Gastroesophageal sphincter (tissue), 4 donors: Measurements from ENCODE around the gene VRK3. TPM values are rescaled to one million over a fixed set of nuclear protein-coding genes. Genes with fewer than 3 reads are reported as not detected.

Source experiments
- ATAC-seq: fragments of 150-250 bp; one replicate; pipeline ENCODE4 v1.9.1; 2016; ENCODE audit warnings: mild to moderate bottlenecking, moderate library complexity
- H3K27ac ChIP-seq, 4 donors: fragments of 200-600 bp; sonication (generic) in 3 of 4; 1 replicate in 3 of 4; 2 replicates in 1 of 4; pipeline ENCODE4 v1.5.1; 2016 to 2019
- H3K27me3 ChIP-seq: fragments of 200-600 bp; sonication (generic); one replicate; pipeline ENCODE4 v1.5.1; 2019
- H3K36me3 ChIP-seq, 2 donors: fragments of 200-600 bp; sonication (generic); one replicate each; pipeline ENCODE4 v1.5.1; 2019; ENCODE audit warnings: control low read depth in 1 of 2
- H3K4me1 ChIP-seq, 3 donors: fragments of 200-600 bp; sonication (generic); 1 replicate in 2 of 3; 2 replicates in 1 of 3; pipeline ENCODE4 v1.5.1; 2016 to 2019; ENCODE audit warnings: control low read depth in 2 of 3
- H3K4me3 ChIP-seq, 2 donors: fragments of 200-600 bp; sonication (generic); one replicate each; pipeline ENCODE4 v1.5.1; 2019; ENCODE audit warnings: mild to moderate bottlenecking in 1 of 2, moderate library complexity in 1 of 2
- H3K9me3 ChIP-seq, 3 donors: fragments of 200-600 bp; sonication (generic); one replicate each; pipeline ENCODE4 v1.5.1; 2017 to 2019; ENCODE audit warnings: control low read depth in 2 of 3
- CTCF ChIP-seq, 4 experiments: fragments of 200-600 bp in 2 of 4; fragments of 450-650 bp in 2 of 4; sonication (generic) in 1 of 4; IDR thresholded peaks; one replicate each; pipeline ENCODE4 v1.5.1; 2017 to 2019; ENCODE audit warnings: antibody characterized with exemption in 4 of 4, mild to moderate bottlenecking in 2 of 4, moderate library complexity in 2 of 4
- EP300 ChIP-seq: sonication (generic); formaldehyde crosslinking; IDR thresholded peaks from one replicate; pipeline ENCODE4 v1.6.1; 2017; ENCODE audit warnings: antibody characterized with exemption, mild to moderate bottlenecking
- POLR2A ChIP-seq, 2 donors: fragments of 450-650 bp; IDR thresholded peaks; one replicate each; pipeline ENCODE4 v1.6.1; 2017; ENCODE audit warnings: antibody characterized with exemption in 2 of 2, mild to moderate bottlenecking in 2 of 2, moderate library complexity in 1 of 2
- POLR2AphosphoS5 ChIP-seq: sonication (generic); formaldehyde crosslinking; IDR thresholded peaks from one replicate; pipeline ENCODE4 v1.6.1; 2017; ENCODE audit warnings: antibody characterized with exemption
- WGBS, 2 donors: methylation state at CpG; one replicate each; pipeline ENCODE4 v1.1.5; 2018; ENCODE audit warnings: low coverage in 1 of 2; 5-methylcytosine and 5-hydroxymethylcytosine counted together
- total RNA-seq, 4 donors: library from RNA; depleted of rRNA; stranded (reverse); fragments of >200 nt; gene quantifications; one replicate each; pipeline ENCODE4 v1.1.0, GENCODE V29; 2016

Gene VRK3
- total RNA-seq, 4 donors from 2014 or later: 17.5 to 34.3 (median 26.0) TPM

- TF ChIP-seq POLR2A (IDR thresholded peaks at IDR 0.05) (no peak), POLR2AphosphoS5 (no peak), EP300 (no peak), CTCF (IDR thresholded peaks at IDR 0.05) (no peak)
- 70 to 74% methylated on average over 7 of the region's 7 CpGs for WGBS, 2 donors
- Histone ChIP-seq H3K36me3 (peaks cover 0 to 37% of the 10 kb centered on the region in 2 donors), H3K4me3 (no peak overlapping the region), H3K27ac (no peak overlapping the region), H3K27me3 (no peaks in the 10 kb centered on the region), H3K4me1 (peaks cover 0 to 57% (median 7%) of the 10 kb centered on the region in 3 donors), H3K9me3 (no peaks in the 10 kb centered on the region)
- no peak for ATAC-seq
Measured at GRCh38 chr19:50022823-50023222, 2.3 kb downstream of the VRK3 start.

- Histone ChIP-seq H3K4me3 (no peak overlapping the region), H3K27ac (no peak overlapping the region), H3K9me3 (no peaks in the 10 kb centered on the region), H3K36me3 (peaks cover 0 to 60% of the 10 kb centered on the region in 2 donors), H3K27me3 (no peaks in the 10 kb centered on the region), H3K4me1 (peaks cover 0 to 38% (median 0%) of the 10 kb centered on the region in 3 donors)
- TF ChIP-seq EP300 (no peak), CTCF (IDR thresholded peaks at IDR 0.05) (no peak), POLR2AphosphoS5 (no peak), POLR2A (IDR thresholded peaks at IDR 0.05) (no peak)
- 79 to 83% methylated on average over 4 to 5 of the region's 6 CpGs for WGBS, 2 donors
- no peak for ATAC-seq
Measured at GRCh38 chr19:50020481-50020880, 4.7 kb downstream of the VRK3 start.

GRCh38 chr19:50016225-50016807 lies 8.9 kb downstream of the VRK3 start:
- H3K27ac ChIP-seq: no peak overlapping the region
- H3K4me3 ChIP-seq: no peak overlapping the region
- H3K27me3 ChIP-seq: no peaks in the 10 kb centered on the region
- peaks cover 0 to 5% (median 0%) of the 10 kb centered on the region in 3 donors for H3K4me1 ChIP-seq
- ATAC-seq: no peak
- H3K9me3 ChIP-seq: no peaks in the 10 kb centered on the region
- WGBS, 2 donors: 60 to 100% methylated on average over 1 of the region's 1 CpG
- TF ChIP-seq CTCF (IDR thresholded peaks at IDR 0.05) (no peak), POLR2AphosphoS5 (no peak), POLR2A (IDR thresholded peaks at IDR 0.05) (no peak), EP300 (no peak)
- peaks cover 0 to 98% of the 10 kb centered on the region in 2 donors for H3K36me3 ChIP-seq

- WGBS, 2 donors: 36 to 56% methylated on average over 5 to 7 of the region's 10 CpGs
- Histone ChIP-seq H3K9me3 (no peaks in the 10 kb centered on the region), H3K4me3 (no peak overlapping the region), H3K27me3 (no peaks in the 10 kb centered on the region), H3K27ac (no peak overlapping the region), H3K36me3 (peaks cover 0 to 96% of the 10 kb centered on the region in 2 donors), H3K4me1 (peaks cover 3 to 18% (median 6%) of the 10 kb centered on the region in 3 donors)
- TF ChIP-seq EP300 (no peak), CTCF (IDR thresholded peaks at IDR 0.05) (no peak), POLR2A (IDR thresholded peaks at IDR 0.05) (no peak), POLR2AphosphoS5 (no peak)
- no peak for ATAC-seq
Measured at GRCh38 chr19:50008532-50008931, 16.6 kb downstream of the VRK3 start.

GRCh38 chr19:50007947-50008346 lies 17.2 kb downstream of the VRK3 start:
- Histone ChIP-seq H3K4me3 (no peak overlapping the region), H3K27ac (no peak overlapping the region), H3K4me1 (peaks cover 3 to 24% (median 6%) of the 10 kb centered on the region in 3 donors), H3K27me3 (no peaks in the 10 kb centered on the region), H3K36me3 (peaks cover 0 to 96% of the 10 kb centered on the region in 2 donors), H3K9me3 (no peaks in the 10 kb centered on the region)
- WGBS, 2 donors: 93% methylated on average over 2 of the region's 2 CpGs; no CpG with 5 or more reads in 1 of the 2 donors
- no peak for ATAC-seq
- TF ChIP-seq POLR2A (IDR thresholded peaks at IDR 0.05) (no peak), CTCF (IDR thresholded peaks at IDR 0.05) (no peak), EP300 (no peak), POLR2AphosphoS5 (no peak)
